Endothelial cell of umbilical vein (primary cell): ENCODE results near the gene EPN2. TPM values are rescaled to one million over a fixed set of nuclear protein-coding genes. Genes with fewer than 3 reads are reported as not detected.

Experiments
- BruUV-seq: library from RNA; stranded (reverse); fragments of 400-500 nt; replicated peaks from 2 replicates; lab custom pipeline; 2021; lab: Mats Ljungman, UMichigan
- CTCF ChIA-PET: fragments of 300-600, 350-600 bp; sonication (Branson Sonifier 250); formaldehyde crosslinking; loops from one replicate; lab custom pipeline; 2021; ENCODE audit warnings: antibody characterized with exemption, inconsistent platforms; lab: Charles Lee
- POLR2A ChIA-PET: fragments of 300-600, 350-600 bp; sonication (Branson Sonifier 250); formaldehyde crosslinking; loops from one replicate; lab custom pipeline; 2021; ENCODE audit warnings: antibody characterized with exemption, inconsistent platforms; lab: Charles Lee
- DNase-seq: peaks from one replicate; pipeline ENCODE4 v3.0.0-alpha.2; 2011; ENCODE audit warnings: low read depth, low spot score
- FAIRE-seq: peaks from 2 replicates; lab custom pipeline; 2011; peaks lifted over from hg19 to GRCh38; lab: Jason Lieb, UNC
- H2AFZ ChIP-seq: 2 replicates; pipeline ENCODE4 v1.6.0; 2012; ENCODE audit warnings: low read depth, low read length, control low read depth, inconsistent platforms
- H3K27ac ChIP-seq: 2 replicates; pipeline ENCODE4 v1.5.1; 2011; ENCODE audit warnings: low read depth, mild to moderate bottlenecking, control low read depth, low read length, moderate library complexity; ENCODE audit not compliant: insufficient read depth
- H3K27me3 ChIP-seq, 2 experiments: 2 replicates each; pipeline versions ENCODE4 v1.6.0 to v1.6.1; 2011; ENCODE audit warnings: low read length in 2 of 2, mixed read lengths in 1 of 2; ENCODE audit not compliant: control insufficient read depth in 2 of 2, insufficient read depth in 2 of 2
- H3K36me3 ChIP-seq, 2 experiments: 2 replicates in 1 of 2; 3 replicates in 1 of 2; pipeline ENCODE4 v1.5.1; 2011; ENCODE audit warnings: low read length in 2 of 2, mild to moderate bottlenecking in 1 of 2, moderate library complexity in 1 of 2; ENCODE audit not compliant: control insufficient read depth in 2 of 2, insufficient read depth in 2 of 2; ENCODE audit errors: extremely low read depth in 1 of 2
- H3K4me1 ChIP-seq: 3 replicates; pipeline ENCODE4 v1.5.1; 2011; ENCODE audit warnings: mild to moderate bottlenecking, low read length; ENCODE audit not compliant: control insufficient read depth, insufficient read depth; ENCODE audit errors: extremely low read depth
- H3K4me2 ChIP-seq: 2 replicates; pipeline ENCODE4 v1.6.1; 2011; ENCODE audit warnings: low read length, control low read depth, mixed read lengths; ENCODE audit not compliant: insufficient read depth
- H3K4me3 ChIP-seq, 3 experiments: fragments of 200-600 bp in 1 of 3; sonication (generic), shearing (Covaris generic) in 1 of 3; replicated peaks in 1 of 3; 2 replicates each; pipeline ENCODE4 v1.5.1; 2011 to 2016; ENCODE audit warnings: control low read depth in 3 of 3, low read length in 3 of 3, mild to moderate bottlenecking in 2 of 3, inconsistent platforms in 1 of 3, low read depth in 1 of 3, moderate library complexity in 1 of 3; ENCODE audit not compliant: insufficient read depth in 1 of 3
- H3K79me2 ChIP-seq: 2 replicates; pipeline ENCODE4 v1.6.0; 2012; ENCODE audit warnings: low read length, inconsistent platforms; ENCODE audit not compliant: control insufficient read depth, insufficient read depth
- H3K9ac ChIP-seq: replicated peaks from 2 replicates; pipeline ENCODE3; 2011; ENCODE audit warnings: low read length, control low read depth; ENCODE audit not compliant: insufficient read depth; ENCODE audit errors: extremely low read depth
- H3K9me1 ChIP-seq: replicated peaks from 3 replicates; pipeline ENCODE4 v1.6.0; 2011; ENCODE audit warnings: mild to moderate bottlenecking, low read length; ENCODE audit not compliant: control insufficient read depth, insufficient read depth; ENCODE audit errors: extremely low read depth
- H3K9me3 ChIP-seq: replicated peaks from 2 replicates; pipeline ENCODE4 v1.5.1; 2012; ENCODE audit warnings: low read length, inconsistent platforms; ENCODE audit not compliant: control insufficient read depth, insufficient read depth
- H4K20me1 ChIP-seq: replicated peaks from 2 replicates; pipeline ENCODE3; 2011; ENCODE audit warnings: mild to moderate bottlenecking, low read length; ENCODE audit not compliant: control insufficient read depth, insufficient read depth; ENCODE audit errors: extremely low read depth
- EZH2 ChIP-seq: IDR thresholded peaks from 2 replicates; pipeline ENCODE4 v1.6.1; 2012; ENCODE audit warnings: borderline replicate concordance, low read depth, mild to moderate bottlenecking, moderate library complexity, low read length, inconsistent platforms; ENCODE audit not compliant: severe bottlenecking
- FOS ChIP-seq: IDR thresholded peaks from 2 replicates; pipeline ENCODE4 v1.6.1; 2011; ENCODE audit warnings: mild to moderate bottlenecking, low read length, moderate library complexity, borderline replicate concordance; ENCODE audit not compliant: insufficient read depth
- GATA2 ChIP-seq: IDR thresholded peaks from 2 replicates; pipeline ENCODE4 v1.7.0; 2011; ENCODE audit warnings: low read depth, mild to moderate bottlenecking, moderate library complexity, mixed read lengths, low read length; ENCODE audit not compliant: insufficient read length, insufficient read depth
- JUN ChIP-seq: IDR thresholded peaks from 2 replicates; pipeline ENCODE4 v1.6.1; 2011; ENCODE audit warnings: borderline replicate concordance, low read depth; ENCODE audit not compliant: insufficient read length, insufficient read depth
- MYC ChIP-seq: IDR thresholded peaks from one replicate; pipeline ENCODE4 v1.6.1; 2011; ENCODE audit warnings: mild to moderate bottlenecking, low read depth, low read length
- POLR2A ChIP-seq: IDR thresholded peaks from 2 replicates; pipeline ENCODE4 v1.6.1; 2012; ENCODE audit warnings: low read depth, mild to moderate bottlenecking, control low read depth, low read length
- POLR2AphosphoS5 ChIP-seq: IDR thresholded peaks from 2 replicates; pipeline ENCODE4 v1.6.1; 2012; ENCODE audit warnings: low read depth, mild to moderate bottlenecking, control low read depth, low read length, moderate library complexity; ENCODE audit not compliant: insufficient read depth
- dilution Hi-C: fragments of 300-500 bp; cut with MboI; formaldehyde crosslinking; loops from one replicate; pipeline ENCODE4 v1.15.0; 2019; ENCODE audit warnings: low sequenced_read_pairs; ENCODE audit not compliant: extremely low pct_ligation_motif_present
- intact Hi-C: fragments of 100-400 bp; cut with micrococcal nuclease; formaldehyde crosslinking; loops from one replicate; pipeline ENCODE4 v1.10.0; 2022
- polyA plus RNA-seq, 4 experiments: library from polyadenylated mRNA; depleted of rRNA in 3 of 4; stranded (reverse) in 3 of 4; unstranded in 1 of 4; fragments of >200 nt; gene quantifications; 2 replicates each; pipeline versions ENCODE4 v1.2.1 to v1.2.3, GENCODE V29; 2011 to 2012; ENCODE audit warnings: missing spikeins in 1 of 4
- total RNA-seq: library from RNA; stranded (reverse); gene quantifications from 2 replicates; pipeline ENCODE4 v1.2.3, GENCODE V29; 2021
- TF ChIP-seq, protein P1 (sequence below), 2 donors: IDR thresholded peaks; 1 replicate in 1 of 2; 2 replicates in 1 of 2; pipeline ENCODE4 v1.5.1; 2011; ENCODE audit warnings: low read length in 2 of 2, mild to moderate bottlenecking in 2 of 2, moderate library complexity in 2 of 2, control low read depth in 1 of 2, inconsistent platforms in 1 of 2, low read depth in 1 of 2; ENCODE audit not compliant: insufficient read depth in 1 of 2; ENCODE audit errors: extremely low read depth in 1 of 2
- TF ChIP-seq, protein P2 (sequence below): IDR thresholded peaks from 2 replicates; pipeline ENCODE4 v1.6.1; 2011; ENCODE audit not compliant: insufficient read depth, insufficient read length

EPN2 gene
- total and polyA plus RNA-seq, 2 donors (not counting 3 experiments of a cell fraction or from before 2014, with no cell fraction given): 40.3 to 70.5 TPM

- no peak for TF ChIP-seq POLR2AphosphoS5
- TF ChIP-seq POLR2A: no peak
- no peak for TF ChIP-seq GATA2
- TF ChIP-seq, protein P1, sequence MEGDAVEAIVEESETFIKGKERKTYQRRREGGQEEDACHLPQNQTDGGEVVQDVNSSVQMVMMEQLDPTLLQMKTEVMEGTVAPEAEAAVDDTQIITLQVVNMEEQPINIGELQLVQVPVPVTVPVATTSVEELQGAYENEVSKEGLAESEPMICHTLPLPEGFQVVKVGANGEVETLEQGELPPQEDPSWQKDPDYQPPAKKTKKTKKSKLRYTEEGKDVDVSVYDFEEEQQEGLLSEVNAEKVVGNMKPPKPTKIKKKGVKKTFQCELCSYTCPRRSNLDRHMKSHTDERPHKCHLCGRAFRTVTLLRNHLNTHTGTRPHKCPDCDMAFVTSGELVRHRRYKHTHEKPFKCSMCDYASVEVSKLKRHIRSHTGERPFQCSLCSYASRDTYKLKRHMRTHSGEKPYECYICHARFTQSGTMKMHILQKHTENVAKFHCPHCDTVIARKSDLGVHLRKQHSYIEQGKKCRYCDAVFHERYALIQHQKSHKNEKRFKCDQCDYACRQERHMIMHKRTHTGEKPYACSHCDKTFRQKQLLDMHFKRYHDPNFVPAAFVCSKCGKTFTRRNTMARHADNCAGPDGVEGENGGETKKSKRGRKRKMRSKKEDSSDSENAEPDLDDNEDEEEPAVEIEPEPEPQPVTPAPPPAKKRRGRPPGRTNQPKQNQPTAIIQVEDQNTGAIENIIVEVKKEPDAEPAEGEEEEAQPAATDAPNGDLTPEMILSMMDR (IDR thresholded peaks at IDR 0.05; ENCODE audit: extremely low read depth in 1 of 2, insufficient read depth in 1 of 2, low read depth in 1 of 2, low read length in 2 of 2): no peak
- TF ChIP-seq, protein P2, sequence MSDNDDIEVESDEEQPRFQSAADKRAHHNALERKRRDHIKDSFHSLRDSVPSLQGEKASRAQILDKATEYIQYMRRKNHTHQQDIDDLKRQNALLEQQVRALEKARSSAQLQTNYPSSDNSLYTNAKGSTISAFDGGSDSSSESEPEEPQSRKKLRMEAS: no peak
- TF ChIP-seq FOS: no peak
- no peak for TF ChIP-seq EZH2
- no peak for TF ChIP-seq MYC
- no peak for TF ChIP-seq JUN
- no peaks in the 10 kb centered on the region for H3K27me3 ChIP-seq
- ChIA-PET POLR2A (no interaction called here), CTCF (no interaction called here)
- dilution Hi-C loops: no loop called here
- H3K9me1 ChIP-seq: no peaks in the 10 kb centered on the region
- no peak overlapping the region for H3K9ac ChIP-seq
- H3K9me3 ChIP-seq: no peaks in the 10 kb centered on the region
- peaks cover 35% of the 10 kb centered on the region for H3K4me1 ChIP-seq
- H2AFZ ChIP-seq: no peak overlapping the region
- H3K79me2 ChIP-seq: no peaks in the 10 kb centered on the region
- FAIRE-seq (no peak), DNase-seq (no peak)
- H3K36me3 ChIP-seq: peaks cover 10 to 18% of the 10 kb centered on the region in 2 experiments
- intact Hi-C loops: loop anchor here (5.0 kb wide), 1 partner anchor 33 kb away; no protein-coding TSS in a partner anchor
- no peaks in the 10 kb centered on the region for H4K20me1 ChIP-seq
- BruUV-seq: no TSS peak
- no peak overlapping the region for H3K4me2 ChIP-seq
- no peak overlapping the region for H3K4me3 ChIP-seq
- no peak overlapping the region for H3K27ac ChIP-seq
These were observed 76.8 kb downstream of the EPN2 start for GRCh38 chr17:19313746-19314651.
